Thoracic aorta (tissue), 2 donors: Measurements from ENCODE around the gene TEAD2. TPM values are rescaled to one million over a fixed set of nuclear protein-coding genes. Genes with fewer than 3 reads are reported as not detected.

Source experiments
- ATAC-seq: fragments of 150-250 bp; one replicate; pipeline ENCODE4 v1.8.0; 2017; ENCODE audit warnings: low read depth; ENCODE audit not compliant: insufficient number of reproducible peaks, low FRiP score
- DNase-seq: peaks from one replicate; pipeline ENCODE4 v3.0.0-alpha.2; 2020; ENCODE audit warnings: low spot score
- H3K27ac ChIP-seq, 2 donors: fragments of 200-600 bp; sonication (generic); 1 replicate in 1 of 2; 2 replicates in 1 of 2; pipeline ENCODE4 v1.5.1; 2016; ENCODE audit warnings: mild to moderate bottlenecking in 2 of 2, moderate library complexity in 2 of 2
- H3K27me3 ChIP-seq: fragments of 200-600 bp; sonication (generic); replicated peaks from 2 replicates; pipeline ENCODE4 v1.6.0; 2016; ENCODE audit warnings: mild to moderate bottlenecking; ENCODE audit not compliant: insufficient read depth
- H3K36me3 ChIP-seq: fragments of 200-600 bp; sonication (generic); one replicate; pipeline ENCODE4 v1.5.1; 2016
- H3K4me1 ChIP-seq, 2 donors: fragments of 200-600 bp; sonication (generic); 1 replicate in 1 of 2; 2 replicates in 1 of 2; pipeline versions ENCODE4 v1.5.1 to v1.6.0; 2016; ENCODE audit warnings: low read depth in 2 of 2, mild to moderate bottlenecking in 1 of 2; ENCODE audit not compliant: control insufficient read depth in 1 of 2
- H3K4me3 ChIP-seq: fragments of 200-600 bp; sonication (generic); 2 replicates; pipeline ENCODE4 v1.5.1; 2016; ENCODE audit warnings: mild to moderate bottlenecking
- H3K9me3 ChIP-seq: fragments of 200-600 bp; sonication (generic); 2 replicates; pipeline ENCODE4 v1.5.1; 2016
- CTCF ChIP-seq: fragments of 200-600 bp; sonication (generic); IDR thresholded peaks from one replicate; pipeline ENCODE4 v1.5.1; 2019; ENCODE audit warnings: antibody characterized with exemption
- total RNA-seq, 2 donors: library from RNA; depleted of rRNA; stranded (reverse); fragments of >200 nt; gene quantifications; one replicate each; pipeline versions ENCODE4 v1.1.0 to v1.2.3, GENCODE V29; 2016

The TEAD2 gene
- total RNA-seq, 2 donors from 2014 or later, result 26.4 to 41.3 TPM

GRCh38 chr19:49398001-49398615 lies 35.9 kb upstream of the TEAD2 start:
- no peak for DNase-seq
- Histone ChIP-seq H3K4me3 (no peak overlapping the region), H3K4me1 (no peaks in the 10 kb centered on the region), H3K36me3 (no peaks in the 10 kb centered on the region), H3K9me3 (no peaks in the 10 kb centered on the region), H3K27me3 (no peaks in the 10 kb centered on the region), H3K27ac (no peak overlapping the region)
- TF ChIP-seq CTCF, result no peak
- no peak for ATAC-seq

- no peaks in the 10 kb centered on the region for H3K36me3 ChIP-seq
- no peaks in the 10 kb centered on the region for H3K9me3 ChIP-seq
- no peak for ATAC-seq
- H3K27me3 ChIP-seq, result no peaks in the 10 kb centered on the region
- no peak overlapping the region for H3K27ac ChIP-seq
- no peaks in the 10 kb centered on the region for H3K4me1 ChIP-seq
- no peak overlapping the region for H3K4me3 ChIP-seq
- DNase-seq, result no peak
- no peak for TF ChIP-seq CTCF
Measured at GRCh38 chr19:49396738-49397505, 34.7 kb upstream of the TEAD2 start.

GRCh38 chr19:49395581-49396407 lies 33.6 kb upstream of the TEAD2 start:
- H3K4me3 ChIP-seq, result no peak overlapping the region
- ATAC-seq, result no peak
- no peaks in the 10 kb centered on the region for H3K27me3 ChIP-seq

GRCh38 chr19:49393881-49394280 lies 31.7 kb upstream of the TEAD2 start:
- Histone ChIP-seq H3K9me3 (no peaks in the 10 kb centered on the region), H3K4me3 (no peak overlapping the region), H3K4me1 (no peaks in the 10 kb centered on the region), H3K36me3 (no peaks in the 10 kb centered on the region), H3K27me3 (no peaks in the 10 kb centered on the region), H3K27ac (no peak overlapping the region)
- ATAC-seq (no peak), DNase-seq (no peak)
- TF ChIP-seq CTCF, result no peak

More at GRCh38 chr19:49395581-49396407, 33.6 kb upstream of the TEAD2 start:
- DNase-seq, result no peak
- TF ChIP-seq CTCF, result no peak
- no peaks in the 10 kb centered on the region for H3K36me3 ChIP-seq
- H3K4me1 ChIP-seq, result no peaks in the 10 kb centered on the region
- H3K27ac ChIP-seq, result no peak overlapping the region
- H3K9me3 ChIP-seq, result no peaks in the 10 kb centered on the region
